ENCODE results near the gene LDLR.
A peak's percentile ranks its signal among the peaks of the same experiment; 100 is the strongest.

The LDLR gene

GRCh38 chr19:11089254-11090013 lies at the start of gene LDLR:
Gene LDLR (plus strand): TSS chr19:11089463. CDS start chr19:11089549, 86 bp downstream.
- peaks cover 18% of the 10 kb centered on the region for H3K4me1 Mint-ChIP-seq

DNA sequence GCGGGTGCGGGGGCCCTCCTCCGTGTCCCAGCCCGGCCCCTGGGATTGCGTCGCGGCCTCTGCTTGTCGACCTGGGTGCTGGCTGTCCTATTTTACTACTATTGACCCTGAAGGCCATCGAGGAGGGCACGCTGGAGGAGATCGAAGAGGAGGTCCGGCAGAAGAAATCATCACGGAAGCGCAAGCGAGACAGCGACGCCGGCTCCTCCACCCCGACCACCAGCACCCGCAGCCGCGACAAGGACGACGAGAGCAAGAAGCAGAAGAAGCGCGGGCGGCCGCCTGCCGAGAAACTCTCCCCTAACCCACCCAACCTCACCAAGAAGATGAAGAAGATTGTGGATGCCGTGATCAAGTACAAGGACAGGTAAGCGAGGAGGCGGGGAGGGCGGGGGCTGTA lies 48.1 kb upstream of the LDLR start:
- Mint-ChIP-seq H3K9me3 (no peaks in the 10 kb centered on the region), H3K27ac (ENCODE audit: low read depth) (no peak overlapping the region), H3K36me3 (ENCODE audit: insufficient read depth) (peaks cover 29% of the 10 kb centered on the region), H3K4me1 (no peaks in the 10 kb centered on the region), H3K27me3 (no peaks in the 10 kb centered on the region), H3K4me3 (no peak overlapping the region)
- ATAC-seq (replicated peaks; ENCODE audit: extremely low read depth, poor library complexity, severe bottlenecking) = no peak
- no peak for DNase-seq (ENCODE audit: low spot score in 2 of 2)

More at GRCh38 chr19:11089254-11090013, at the start of gene LDLR:
- H3K9me3 Mint-ChIP-seq = no peaks in the 10 kb centered on the region
- ATAC-seq (replicated peaks; ENCODE audit: extremely low read depth, poor library complexity, severe bottlenecking) = peak; percentile 26
- peak within 1 kb of the TSS; percentile 94 for H3K27ac Mint-ChIP-seq (ENCODE audit: low read depth)
- DNase-seq (ENCODE audit: low spot score in 2 of 2) = peak; percentile 54 to 70
- H3K27me3 Mint-ChIP-seq = no peaks in the 10 kb centered on the region
- H3K4me3 Mint-ChIP-seq = peak within 1 kb of the TSS; percentile 84
- H3K36me3 Mint-ChIP-seq (ENCODE audit: insufficient read depth) = peaks cover 20% of the 10 kb centered on the region

DNA sequence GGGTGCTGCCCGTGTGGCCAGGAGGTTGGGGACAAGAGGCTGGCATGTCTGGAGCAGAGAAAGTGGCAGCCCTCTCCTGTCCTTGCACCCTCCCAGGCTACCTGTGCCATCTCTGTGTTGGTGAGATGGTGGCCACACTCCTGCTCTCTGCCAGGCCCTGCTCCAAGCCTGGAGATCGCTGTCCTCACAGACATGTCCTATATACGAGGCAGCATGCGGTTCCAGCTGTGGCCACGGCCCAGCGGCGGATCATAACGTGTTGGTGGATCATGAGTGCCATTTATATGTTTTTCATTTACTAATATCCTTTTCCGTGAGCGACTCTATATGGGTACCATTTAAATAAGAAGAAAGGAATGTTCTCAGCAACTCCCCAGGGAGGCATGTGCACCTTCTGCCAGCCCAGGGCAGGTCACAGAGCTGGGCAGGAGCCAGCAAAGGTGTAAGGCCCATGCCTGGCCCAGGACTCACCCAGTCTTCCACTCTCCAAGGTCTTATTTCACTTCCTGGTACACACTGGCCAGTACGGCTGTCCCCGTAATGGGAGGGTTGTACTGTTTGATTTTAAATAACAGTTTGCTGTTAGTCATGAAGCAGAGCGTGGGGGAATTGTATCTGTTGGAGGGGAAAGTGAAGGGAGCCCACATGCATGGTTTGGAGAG lies 47.2 kb upstream of the LDLR start:
- Mint-ChIP-seq H3K27me3 (no peaks in the 10 kb centered on the region), H3K4me3 (no peak overlapping the region), H3K27ac (ENCODE audit: low read depth) (no peak overlapping the region), H3K4me1 (no peaks in the 10 kb centered on the region), H3K36me3 (ENCODE audit: insufficient read depth) (peaks cover 26% of the 10 kb centered on the region), H3K9me3 (no peaks in the 10 kb centered on the region)
- DNase-seq (ENCODE audit: low spot score in 2 of 2) = no peak
- no peak for ATAC-seq (replicated peaks; ENCODE audit: extremely low read depth, poor library complexity, severe bottlenecking)

- Mint-ChIP-seq H3K36me3 (ENCODE audit: insufficient read depth) (peaks cover 20% of the 10 kb centered on the region), H3K27ac (ENCODE audit: low read depth) (no peak overlapping the region), H3K27me3 (no peaks in the 10 kb centered on the region)
Observed at GRCh38 chr19:11044431-11044830, 44.8 kb upstream of the LDLR start.

DNA sequence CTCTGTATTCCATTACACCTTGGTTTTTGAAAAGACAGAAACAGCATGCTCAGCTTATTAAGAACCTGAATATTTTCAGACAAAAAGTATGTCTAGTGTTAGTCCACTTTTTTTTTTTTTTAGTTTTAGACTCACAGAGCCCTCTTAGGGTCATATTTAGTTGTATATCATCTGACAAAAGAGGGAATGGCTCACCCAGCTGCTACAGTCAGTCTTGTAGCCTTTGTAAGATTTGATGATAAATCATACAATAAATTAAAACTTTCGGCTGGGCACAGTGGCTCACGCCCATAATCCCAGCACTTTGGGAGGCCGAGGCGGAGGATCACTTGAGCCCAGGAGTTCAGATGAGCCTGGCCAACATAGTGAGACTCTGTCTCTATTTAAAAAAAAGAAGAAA lies 43.7 kb upstream of the LDLR start:
- no peak for DNase-seq (ENCODE audit: low spot score in 2 of 2)
- Mint-ChIP-seq H3K27me3 (no peaks in the 10 kb centered on the region), H3K36me3 (ENCODE audit: insufficient read depth) (peaks cover 16% of the 10 kb centered on the region), H3K9me3 (no peaks in the 10 kb centered on the region), H3K4me1 (peaks cover 16% of the 10 kb centered on the region), H3K27ac (ENCODE audit: low read depth) (peak overlapping the region; percentile 51), H3K4me3 (no peak overlapping the region)
- ATAC-seq (replicated peaks; ENCODE audit: extremely low read depth, poor library complexity, severe bottlenecking) = no peak

More at GRCh38 chr19:11044431-11044830, 44.8 kb upstream of the LDLR start:
- Mint-ChIP-seq H3K9me3 (no peaks in the 10 kb centered on the region), H3K4me1 (peaks cover 12% of the 10 kb centered on the region), H3K4me3 (no peak overlapping the region)
- DNase-seq (ENCODE audit: low spot score in 2 of 2) (no peak), ATAC-seq (replicated peaks; ENCODE audit: extremely low read depth, poor library complexity, severe bottlenecking) (no peak)

GRCh38 chr19:11046605-11047354 lies 42.5 kb upstream of the LDLR start:
- no peaks in the 10 kb centered on the region for H3K27me3 Mint-ChIP-seq
- peak overlapping the region; percentile 51 for H3K27ac Mint-ChIP-seq (ENCODE audit: low read depth)
- H3K4me3 Mint-ChIP-seq = no peak overlapping the region
- H3K4me1 Mint-ChIP-seq = peaks cover 17% of the 10 kb centered on the region
- ATAC-seq (replicated peaks; ENCODE audit: extremely low read depth, poor library complexity, severe bottlenecking) = no peak
- no peaks in the 10 kb centered on the region for H3K9me3 Mint-ChIP-seq
- no peak for DNase-seq (ENCODE audit: low spot score in 2 of 2)
- H3K36me3 Mint-ChIP-seq (ENCODE audit: insufficient read depth) = peaks cover 16% of the 10 kb centered on the region

- H3K4me1 Mint-ChIP-seq = peaks cover 22% of the 10 kb centered on the region
- H3K27me3 Mint-ChIP-seq = no peaks in the 10 kb centered on the region
- no peak for ATAC-seq (replicated peaks; ENCODE audit: extremely low read depth, poor library complexity, severe bottlenecking)
- H3K36me3 Mint-ChIP-seq (ENCODE audit: insufficient read depth) = peaks cover 14% of the 10 kb centered on the region
- H3K27ac Mint-ChIP-seq (ENCODE audit: low read depth) = peak overlapping the region; percentile 93
- H3K4me3 Mint-ChIP-seq = no peak overlapping the region
- DNase-seq (ENCODE audit: low spot score in 2 of 2) = no peak
- H3K9me3 Mint-ChIP-seq = no peaks in the 10 kb centered on the region
Observed at GRCh38 chr19:11047866-11048265, 41.4 kb upstream of the LDLR start.

DNA sequence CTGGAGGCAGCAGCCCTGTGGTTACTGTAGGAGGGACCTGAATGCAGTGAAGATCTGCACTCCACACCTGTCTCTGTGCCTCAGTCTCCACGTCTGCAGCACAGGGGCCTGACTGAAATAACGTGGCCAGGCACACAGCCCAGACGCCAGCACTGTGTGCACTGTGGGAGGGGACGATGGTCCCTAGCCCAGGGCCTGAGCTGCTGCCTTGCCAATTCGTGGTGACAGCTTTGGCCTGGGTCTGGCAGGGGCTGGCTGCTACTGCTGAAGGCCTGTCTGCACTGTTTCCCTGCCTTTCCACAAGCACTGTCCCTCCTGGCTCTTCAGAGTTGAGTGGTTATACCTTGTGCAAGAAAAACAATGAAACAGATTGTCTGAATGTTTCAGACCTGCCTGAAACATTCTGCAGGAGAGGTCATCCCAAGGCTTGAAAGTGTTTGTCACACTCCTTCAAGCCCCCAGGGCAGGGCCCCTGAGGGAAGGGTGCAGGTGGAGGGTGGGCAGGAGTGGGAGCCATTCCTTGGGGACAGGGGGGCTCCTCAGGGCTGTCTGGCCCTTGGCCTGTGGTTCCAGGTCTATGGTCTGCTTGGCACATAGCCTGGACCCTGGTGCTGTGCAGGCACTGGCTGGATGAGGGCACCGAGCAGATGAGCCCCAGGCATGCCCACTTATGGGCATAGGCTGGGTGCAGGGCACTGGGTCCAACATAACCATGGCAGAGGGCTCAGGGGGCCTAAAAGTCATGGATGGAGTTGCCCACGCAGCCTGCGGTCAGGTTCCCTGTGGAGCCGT lies 38.7 kb upstream of the LDLR start:
- no peaks in the 10 kb centered on the region for H3K27me3 Mint-ChIP-seq
- peaks cover 22% of the 10 kb centered on the region for H3K4me1 Mint-ChIP-seq
- ATAC-seq (replicated peaks; ENCODE audit: extremely low read depth, poor library complexity, severe bottlenecking) = no peak
- DNase-seq (ENCODE audit: low spot score in 2 of 2) = no peak
- H3K36me3 Mint-ChIP-seq (ENCODE audit: insufficient read depth) = peaks cover 4% of the 10 kb centered on the region
- H3K9me3 Mint-ChIP-seq = no peaks in the 10 kb centered on the region
- no peak overlapping the region for H3K4me3 Mint-ChIP-seq
- H3K27ac Mint-ChIP-seq (ENCODE audit: low read depth) = peak overlapping the region; percentile 22

- Mint-ChIP-seq H3K4me3 (no peak overlapping the region), H3K9me3 (no peaks in the 10 kb centered on the region), H3K27me3 (no peaks in the 10 kb centered on the region), H3K36me3 (ENCODE audit: insufficient read depth) (peaks cover 4% of the 10 kb centered on the region), H3K4me1 (peaks cover 16% of the 10 kb centered on the region), H3K27ac (ENCODE audit: low read depth) (no peak overlapping the region)
- no peak for DNase-seq (ENCODE audit: low spot score in 2 of 2)
- no peak for ATAC-seq (replicated peaks; ENCODE audit: extremely low read depth, poor library complexity, severe bottlenecking)
Observed at GRCh38 chr19:11053817-11054195, 35.5 kb upstream of the LDLR start.

DNA sequence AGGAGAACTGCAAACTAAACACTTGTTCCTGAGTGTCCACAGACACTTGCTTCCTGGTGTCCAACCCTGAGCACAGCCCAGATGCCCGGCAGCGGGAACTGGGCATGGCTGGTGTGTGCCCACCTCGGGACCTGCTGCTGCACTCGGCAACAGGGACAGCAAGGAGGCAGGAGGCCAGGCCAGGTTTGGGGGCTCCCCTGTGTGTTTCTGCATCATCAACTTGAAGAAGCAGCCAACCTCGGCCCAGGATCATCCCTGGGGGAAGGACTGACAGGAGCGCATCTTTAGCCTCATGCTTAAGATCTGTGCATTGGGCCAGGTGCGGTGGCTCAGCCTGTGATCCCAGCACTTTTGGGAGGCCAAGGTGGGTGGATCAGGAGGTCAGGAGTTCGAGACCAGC lies 35.1 kb upstream of the LDLR start:
- no peak for DNase-seq (ENCODE audit: low spot score in 2 of 2)
- peaks cover 12% of the 10 kb centered on the region for H3K4me1 Mint-ChIP-seq
- H3K36me3 Mint-ChIP-seq (ENCODE audit: insufficient read depth) = peaks cover 5% of the 10 kb centered on the region
- ATAC-seq (replicated peaks; ENCODE audit: extremely low read depth, poor library complexity, severe bottlenecking) = no peak
- no peak overlapping the region for H3K27ac Mint-ChIP-seq (ENCODE audit: low read depth)
- no peaks in the 10 kb centered on the region for H3K27me3 Mint-ChIP-seq
- H3K9me3 Mint-ChIP-seq = no peaks in the 10 kb centered on the region
- H3K4me3 Mint-ChIP-seq = no peak overlapping the region

GRCh38 chr19:11054628-11055027 lies 34.6 kb upstream of the LDLR start:
- H3K4me1 Mint-ChIP-seq = peaks cover 8% of the 10 kb centered on the region
- H3K36me3 Mint-ChIP-seq (ENCODE audit: insufficient read depth) = peaks cover 6% of the 10 kb centered on the region
- H3K27me3 Mint-ChIP-seq = no peaks in the 10 kb centered on the region
- ATAC-seq (replicated peaks; ENCODE audit: extremely low read depth, poor library complexity, severe bottlenecking) (no peak), DNase-seq (ENCODE audit: low spot score in 2 of 2) (no peak)
- no peaks in the 10 kb centered on the region for H3K9me3 Mint-ChIP-seq
- H3K27ac Mint-ChIP-seq (ENCODE audit: low read depth) = no peak overlapping the region
- no peak overlapping the region for H3K4me3 Mint-ChIP-seq
